Measurements from ENCODE around the gene THRA. TPM values are rescaled to one million over a fixed set of nuclear protein-coding genes. Genes with fewer than 3 reads are reported as not detected.

The THRA gene
- total RNA-seq, 1 donor from 2014 or later = 13.6 TPM

- H3K36me3 Mint-ChIP-seq (ENCODE audit: low read depth, unreplicated experiment) = no peaks in the 10 kb centered on the region
- peaks cover 79% of the 10 kb centered on the region for H3K4me1 Mint-ChIP-seq (ENCODE audit: unreplicated experiment)
- DNase-seq (ENCODE audit: low spot score) = no peak
- no peak for TF ChIP-seq CTCF (IDR thresholded peaks at IDR 0.05; ENCODE audit: unreplicated experiment)
- peaks cover 18% of the 10 kb centered on the region for H3K27me3 Mint-ChIP-seq (ENCODE audit: unreplicated experiment)
- H3K27ac Mint-ChIP-seq (ENCODE audit: unreplicated experiment) = peak overlapping the region; percentile 55
- no peak overlapping the region for H3K4me3 Mint-ChIP-seq (ENCODE audit: unreplicated experiment)
- H3K9me3 Mint-ChIP-seq (ENCODE audit: unreplicated experiment) = no peaks in the 10 kb centered on the region
Measured at GRCh38 chr17:40110026-40110845, 47.5 kb downstream of the THRA start.

GRCh38 chr17:40111221-40112128, 48.7 kb downstream of the THRA start:
- DNase-seq (ENCODE audit: low spot score) = peak; percentile 79
- TF ChIP-seq CTCF (IDR thresholded peaks at IDR 0.05; ENCODE audit: unreplicated experiment) = peak; percentile 23
- peaks cover 18% of the 10 kb centered on the region for H3K27me3 Mint-ChIP-seq (ENCODE audit: unreplicated experiment)
- peaks cover 67% of the 10 kb centered on the region for H3K4me1 Mint-ChIP-seq (ENCODE audit: unreplicated experiment)
- no peaks in the 10 kb centered on the region for H3K36me3 Mint-ChIP-seq (ENCODE audit: low read depth, unreplicated experiment)
- peak overlapping the region; percentile 97 for H3K27ac Mint-ChIP-seq (ENCODE audit: unreplicated experiment)
- peak overlapping the region; percentile 84 for H3K4me3 Mint-ChIP-seq (ENCODE audit: unreplicated experiment)
- H3K9me3 Mint-ChIP-seq (ENCODE audit: unreplicated experiment) = no peaks in the 10 kb centered on the region

- H3K9me3 Mint-ChIP-seq (ENCODE audit: unreplicated experiment) = no peaks in the 10 kb centered on the region
- H3K27me3 Mint-ChIP-seq (ENCODE audit: unreplicated experiment) = peaks cover 18% of the 10 kb centered on the region
- peaks cover 59% of the 10 kb centered on the region for H3K4me1 Mint-ChIP-seq (ENCODE audit: unreplicated experiment)
- H3K36me3 Mint-ChIP-seq (ENCODE audit: low read depth, unreplicated experiment) = no peaks in the 10 kb centered on the region
- DNase-seq (ENCODE audit: low spot score) = no peak
- TF ChIP-seq CTCF (IDR thresholded peaks at IDR 0.05; ENCODE audit: unreplicated experiment) = no peak
- H3K27ac Mint-ChIP-seq (ENCODE audit: unreplicated experiment) = peak overlapping the region; percentile 97
- H3K4me3 Mint-ChIP-seq (ENCODE audit: unreplicated experiment) = peak overlapping the region; percentile 84
Measured at GRCh38 chr17:40112191-40112711, 49.5 kb downstream of the THRA start.

- no peak for TF ChIP-seq CTCF (IDR thresholded peaks at IDR 0.05; ENCODE audit: unreplicated experiment)
- Mint-ChIP-seq H3K4me3 (ENCODE audit: unreplicated experiment) (peak overlapping the region; percentile 84), H3K27ac (ENCODE audit: unreplicated experiment) (peak overlapping the region; percentile 97), H3K36me3 (ENCODE audit: low read depth, unreplicated experiment) (no peaks in the 10 kb centered on the region), H3K27me3 (ENCODE audit: unreplicated experiment) (peaks cover 15% of the 10 kb centered on the region), H3K9me3 (ENCODE audit: unreplicated experiment) (no peaks in the 10 kb centered on the region), H3K4me1 (ENCODE audit: unreplicated experiment) (peaks cover 55% of the 10 kb centered on the region)
- no peak for DNase-seq (ENCODE audit: low spot score)
Measured at GRCh38 chr17:40112718-40113109, 49.9 kb downstream of the THRA start.

Data from endothelial cell (in vitro differentiated cells).